ENCODE data around the gene CCM2.

The CCM2 gene

DNA sequence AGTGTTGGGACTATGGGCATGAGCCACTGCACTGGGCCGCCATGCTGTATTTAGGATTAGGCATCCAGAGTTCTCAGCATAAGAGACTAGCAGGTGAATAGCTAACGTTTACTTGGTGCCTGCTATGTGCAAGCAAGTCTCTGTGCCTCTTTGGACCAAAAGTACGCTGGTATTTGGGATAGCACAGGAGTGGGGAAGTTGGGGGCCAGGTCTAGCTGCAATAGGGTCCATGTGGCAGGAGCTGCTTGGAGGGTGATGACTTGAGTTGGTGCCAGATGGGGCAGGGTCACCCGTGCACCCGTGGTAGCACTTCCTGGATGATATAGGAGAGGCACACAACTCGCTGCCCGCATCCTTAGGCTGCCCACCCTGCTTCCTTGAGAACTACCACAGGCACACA, 66.4 kb downstream of the CCM2 start:
- DNase-seq (ENCODE audit: low read depth): no peak

DNA sequence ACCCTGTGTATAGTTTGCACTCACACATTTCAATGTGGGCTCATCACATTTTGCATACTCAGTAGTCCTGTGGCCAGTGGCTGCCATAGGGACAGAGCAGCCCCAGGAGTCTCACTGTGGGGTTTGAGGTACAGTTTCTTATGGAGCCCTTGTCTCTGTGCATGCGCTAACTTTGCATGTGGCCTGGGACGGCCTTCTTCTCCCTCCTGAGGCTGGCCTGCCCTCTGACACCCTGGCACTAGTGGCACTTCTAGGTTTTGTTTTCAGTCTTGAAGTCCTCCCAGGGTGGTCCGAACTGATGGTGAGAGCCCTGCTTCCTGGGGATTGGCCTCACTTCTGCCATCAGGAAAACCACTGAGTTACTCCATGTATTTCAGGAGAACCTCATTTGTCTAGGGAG, 67.6 kb downstream of the CCM2 start:
- no peak for DNase-seq (ENCODE audit: low read depth)

GRCh38 chr7:45068236-45069023, 68.4 kb downstream of the CCM2 start:
- no peak for DNase-seq (ENCODE audit: low read depth)

DNA sequence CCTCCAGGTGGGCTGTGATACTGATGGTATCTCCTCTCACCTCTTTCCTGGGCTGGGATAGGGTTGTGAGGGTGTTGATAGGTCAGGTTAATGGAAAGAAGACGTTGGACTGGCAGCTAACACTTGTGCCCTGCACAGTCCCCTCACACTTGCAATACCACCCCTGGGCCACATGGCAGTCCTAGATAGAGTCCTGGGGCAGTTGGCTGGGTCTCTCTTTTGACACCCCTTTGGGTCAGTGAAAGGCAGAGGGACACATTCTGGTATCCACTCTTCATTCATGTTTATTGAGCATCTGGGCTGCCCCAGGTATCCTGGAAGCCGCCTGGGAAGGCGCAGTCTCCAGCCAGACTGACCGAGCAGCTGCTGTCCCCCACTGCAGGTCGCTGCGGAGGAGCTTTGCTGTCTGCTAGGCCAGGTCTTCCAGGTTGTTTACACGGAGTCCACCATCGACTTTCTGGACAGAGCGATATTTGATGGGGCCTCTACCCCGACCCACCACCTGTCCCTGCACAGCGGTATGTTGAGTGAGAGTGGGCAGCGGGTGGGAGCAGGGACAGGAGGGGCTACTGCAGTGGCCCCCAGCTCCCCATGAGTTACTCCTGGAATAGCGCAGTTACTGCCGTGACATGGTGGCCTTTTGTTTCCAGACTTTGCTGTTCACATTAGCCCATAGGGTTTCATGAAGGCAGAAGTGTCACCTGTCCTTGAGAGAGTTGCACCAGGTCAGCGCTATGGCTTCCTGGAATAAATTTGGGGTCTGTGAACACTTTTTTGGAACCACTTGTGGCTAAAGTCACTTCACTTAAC, 69.6 kb downstream of the CCM2 start:
- DNase-seq (ENCODE audit: low read depth): no peak

GRCh38 chr7:45070254-45070642, 70.2 kb downstream of the CCM2 start:
- DNase-seq (ENCODE audit: low read depth): no peak

- DNase-seq (ENCODE audit: low read depth): no peak
These were observed 71.5 kb downstream of the CCM2 start for GRCh38 chr7:45071528-45071927.

DNA sequence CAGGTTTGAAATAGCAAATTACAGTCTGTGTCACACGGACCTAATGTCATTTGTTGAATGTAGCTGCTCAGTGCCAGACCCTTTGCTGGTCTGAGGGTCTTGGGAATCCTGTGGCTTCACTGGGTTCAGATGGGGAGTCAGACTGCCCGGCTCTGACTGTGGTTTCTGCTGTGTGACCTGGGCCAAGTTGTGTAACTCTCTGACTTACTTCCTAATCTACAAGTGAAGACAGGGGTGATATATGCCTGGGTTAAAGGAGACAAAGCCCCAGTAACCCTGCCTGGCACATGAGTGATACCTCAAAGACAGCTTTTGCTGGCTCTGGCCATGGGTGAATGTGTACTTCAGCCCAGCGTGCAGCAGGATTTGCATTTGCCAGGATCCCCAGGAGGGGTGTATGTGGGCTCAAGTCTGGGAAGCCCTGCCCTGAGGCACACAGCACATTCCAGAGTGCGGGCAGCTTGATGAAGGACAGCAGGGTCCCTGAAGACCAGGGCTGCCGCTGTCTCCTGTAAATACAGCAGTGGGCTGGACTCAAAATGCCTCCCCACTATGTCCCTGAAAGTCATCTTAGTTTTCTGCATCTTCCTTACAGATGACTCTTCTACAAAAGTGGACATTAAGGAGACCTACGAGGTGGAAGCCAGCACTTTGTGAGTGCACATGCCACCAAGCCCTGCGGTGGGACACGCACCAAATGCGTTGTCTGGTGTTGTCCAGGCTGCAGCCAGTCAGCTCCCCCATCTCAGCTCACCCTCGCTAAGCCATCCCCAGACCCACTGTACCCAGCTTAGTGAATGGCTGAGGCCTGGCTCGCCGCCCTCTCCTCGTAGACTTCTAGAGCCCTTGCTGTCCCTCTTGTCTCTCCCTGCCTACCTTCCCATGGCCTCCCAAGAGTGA, 72.4 kb downstream of the CCM2 start:
- no peak for DNase-seq (ENCODE audit: low read depth)

DNA sequence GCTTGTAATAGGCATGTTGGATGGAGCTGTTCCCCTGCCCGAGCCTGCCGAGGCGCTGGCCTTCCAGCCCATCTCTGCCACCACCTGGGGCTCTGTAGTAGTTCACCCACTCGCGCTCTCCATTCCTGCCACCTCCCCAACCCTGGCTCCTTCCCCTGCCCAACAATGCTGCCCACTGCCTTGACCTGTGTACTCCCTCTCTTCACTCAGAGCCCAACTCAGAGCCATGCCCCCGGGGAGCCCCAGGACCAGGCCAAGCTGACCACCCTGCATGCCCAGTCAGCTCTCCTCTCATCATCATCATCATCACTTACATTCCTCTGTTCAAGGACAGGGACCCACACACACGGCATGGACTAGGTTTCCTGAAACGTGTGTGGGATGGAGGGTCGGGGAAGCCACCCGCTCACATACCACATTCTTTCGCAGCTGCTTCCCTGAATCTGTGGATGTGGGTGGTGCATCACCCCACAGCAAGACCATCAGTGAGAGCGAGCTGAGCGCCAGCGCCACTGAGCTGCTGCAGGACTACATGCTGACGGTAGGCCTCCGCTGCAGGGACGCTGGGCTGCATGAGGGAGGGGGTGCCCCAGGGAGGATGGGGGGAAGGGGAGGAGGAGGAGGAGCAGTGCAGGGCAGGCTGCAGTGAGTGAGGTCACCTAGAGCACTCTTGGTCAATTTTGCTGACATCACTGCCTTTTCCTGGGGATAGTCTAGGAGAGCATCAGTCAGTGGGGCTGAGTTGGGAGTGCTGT, 73.2 kb downstream of the CCM2 start:
- no peak for DNase-seq (ENCODE audit: low read depth)

DNA sequence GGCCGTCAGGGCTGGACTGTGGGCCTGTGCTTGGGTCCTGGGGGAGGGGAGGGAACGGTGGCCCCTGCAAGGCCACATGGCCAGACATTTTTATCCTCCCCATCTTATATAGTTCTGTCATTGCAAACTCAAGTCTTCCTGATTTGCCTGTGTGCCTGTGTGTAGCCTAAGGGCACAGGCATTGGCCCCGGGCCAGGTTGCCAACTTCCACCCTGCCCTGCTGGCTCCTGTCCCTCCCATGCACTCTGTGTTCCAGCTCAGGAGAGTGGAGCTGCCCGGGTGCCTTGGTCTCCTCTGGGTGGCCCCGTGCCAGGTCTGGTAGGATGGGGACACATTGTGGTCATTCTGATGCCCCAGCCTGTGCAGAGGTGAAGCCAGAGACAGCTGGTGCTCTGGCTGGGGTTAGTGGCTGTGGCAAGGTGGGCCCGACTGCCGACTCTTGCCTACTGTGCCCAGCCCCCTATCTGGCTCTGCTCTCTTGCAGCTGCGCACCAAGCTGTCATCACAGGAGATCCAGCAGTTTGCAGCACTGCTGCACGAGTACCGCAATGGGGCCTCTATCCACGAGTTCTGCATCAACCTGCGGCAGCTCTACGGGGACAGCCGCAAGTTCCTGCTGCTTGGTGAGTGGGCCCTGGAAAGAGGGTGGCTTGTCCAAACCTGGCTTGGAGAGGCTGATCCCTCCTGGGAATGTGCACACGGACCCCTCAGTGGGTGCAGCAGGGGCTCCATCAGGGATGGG, 74.0 kb downstream of the CCM2 start:
- no peak for DNase-seq (ENCODE audit: low read depth)

DNA sequence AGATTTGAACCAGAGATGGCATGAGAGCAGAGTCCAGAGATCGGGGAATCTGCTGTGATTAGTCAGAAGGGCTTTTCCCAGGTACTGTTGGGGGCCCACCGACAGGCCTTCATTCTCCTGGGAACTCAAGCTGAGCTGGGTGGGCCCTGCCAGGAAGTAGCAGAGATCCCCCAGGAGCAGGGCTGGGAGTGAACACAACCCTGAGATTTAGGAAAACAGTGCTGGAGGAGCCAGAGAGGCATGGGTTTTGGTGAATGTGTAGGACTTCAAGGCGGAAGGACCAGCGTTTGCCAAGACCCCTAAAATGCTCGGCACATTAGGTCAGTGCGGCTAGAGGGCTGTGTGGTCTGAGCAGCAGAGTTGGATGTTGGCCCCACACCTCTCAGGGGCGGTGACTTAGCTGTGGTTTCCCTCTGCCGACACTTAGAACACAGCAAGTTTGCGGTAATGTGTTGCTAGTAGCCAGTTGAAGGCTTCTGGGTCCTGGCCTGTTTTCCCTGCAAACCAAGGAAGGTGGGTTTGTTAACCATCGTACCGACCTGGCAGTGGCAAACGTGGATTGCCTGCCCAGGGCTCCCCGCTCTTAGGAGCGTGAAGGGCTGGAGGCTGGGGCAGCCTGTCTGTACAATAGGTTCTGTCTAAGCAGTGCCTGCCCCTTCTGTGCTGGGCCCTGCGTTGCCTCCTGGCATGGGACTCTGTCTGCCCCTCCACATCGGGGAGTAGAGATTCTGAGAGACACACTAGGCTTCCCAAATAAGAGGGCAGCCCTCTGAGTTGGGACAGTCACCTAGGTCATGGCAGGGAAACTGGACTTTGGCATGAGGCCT, 74.7 kb downstream of the CCM2 start:
- DNase-seq (ENCODE audit: low read depth): no peak

DNA sequence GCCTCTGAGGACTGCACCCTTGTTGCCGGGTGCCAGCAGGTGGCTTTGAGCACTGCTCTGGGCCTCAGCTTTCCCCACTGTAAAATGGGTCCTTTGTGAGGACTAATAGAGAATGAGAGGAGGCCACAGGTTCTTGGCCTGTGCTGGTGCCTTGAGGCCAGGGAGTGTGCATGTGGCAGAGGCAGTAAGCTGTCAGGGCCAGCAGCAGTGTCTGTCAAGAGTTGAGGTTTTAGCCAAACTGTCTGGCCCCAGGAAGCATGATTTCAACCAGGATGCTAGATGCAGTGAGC, 75.3 kb downstream of the CCM2 start:
- DNase-seq (ENCODE audit: low read depth): no peak

GRCh38 chr7:45075871-45076796, 76.1 kb downstream of the CCM2 start:
- DNase-seq (ENCODE audit: low read depth): no peak

DNA sequence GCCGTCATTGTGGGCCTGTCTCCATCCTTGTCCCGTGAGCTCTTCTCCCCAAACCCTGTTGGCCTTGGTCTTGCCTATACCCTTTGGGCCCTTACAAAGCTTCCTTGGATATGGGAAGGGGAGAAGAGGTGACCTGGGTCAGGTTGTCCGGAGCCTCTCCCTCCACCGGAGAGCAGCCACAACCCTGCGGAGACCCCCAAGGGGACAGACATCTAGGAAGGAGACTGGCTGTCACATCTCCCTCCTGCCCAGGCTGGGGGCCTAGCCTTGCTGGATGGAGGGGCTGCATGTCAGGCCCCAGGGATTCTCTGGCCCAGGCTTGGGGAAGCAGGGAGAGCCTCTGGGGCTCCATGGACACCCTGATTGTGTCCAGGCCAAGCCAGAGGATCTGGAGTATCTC, 76.9 kb downstream of the CCM2 start:
- DNase-seq (ENCODE audit: low read depth): no peak

DNA sequence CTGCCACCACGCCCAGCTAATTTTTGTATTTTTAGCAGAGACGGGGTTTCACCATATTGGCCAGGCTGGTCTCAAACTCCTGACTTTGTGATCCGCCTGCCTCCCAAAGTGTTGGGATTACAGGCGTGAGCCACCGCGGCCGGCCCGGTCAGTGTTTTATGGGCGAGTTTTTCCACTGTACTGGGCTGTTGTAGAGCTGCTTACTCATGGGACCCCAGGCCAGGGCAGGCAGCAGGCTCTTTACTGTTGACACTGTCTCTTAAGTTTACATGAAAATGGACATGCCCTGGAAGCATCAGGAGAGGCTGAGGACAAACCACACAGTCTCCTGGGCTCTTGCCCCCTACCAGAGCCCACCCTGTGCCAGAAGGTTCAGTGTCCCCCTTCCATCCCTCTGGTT, 77.6 kb downstream of the CCM2 start:
- no peak for DNase-seq (ENCODE audit: low read depth)

DNA sequence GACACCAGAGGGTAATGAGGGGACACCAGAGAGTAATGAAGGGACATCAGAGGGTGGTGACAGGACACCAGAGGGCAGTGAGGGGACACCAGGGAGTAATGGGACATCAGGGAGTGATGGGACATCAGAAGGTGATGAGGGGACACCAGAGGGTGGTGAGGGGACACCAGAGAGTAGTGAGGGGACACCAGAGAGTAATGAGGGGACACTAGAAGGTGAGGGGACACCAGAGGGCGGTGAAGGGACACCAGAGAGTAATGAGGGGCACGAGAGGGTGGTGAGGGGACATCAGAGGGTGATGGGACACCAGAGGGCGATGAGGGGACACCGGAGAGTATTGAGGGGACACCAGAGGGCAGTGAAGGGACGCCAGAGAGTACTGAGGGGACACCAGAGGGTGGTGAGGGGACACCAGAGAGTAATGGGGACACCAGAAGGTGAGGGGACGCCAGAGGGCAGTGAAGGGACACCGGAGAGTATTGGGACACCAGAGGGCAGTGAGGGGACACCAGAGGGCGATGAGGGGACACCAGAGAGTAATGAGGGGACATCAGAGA, 78.2 kb downstream of the CCM2 start:
- DNase-seq (ENCODE audit: low read depth): no peak

GRCh38 chr7:45080265-45080957, 80.4 kb downstream of the CCM2 start:
- no peak for DNase-seq (ENCODE audit: low read depth)

DNA sequence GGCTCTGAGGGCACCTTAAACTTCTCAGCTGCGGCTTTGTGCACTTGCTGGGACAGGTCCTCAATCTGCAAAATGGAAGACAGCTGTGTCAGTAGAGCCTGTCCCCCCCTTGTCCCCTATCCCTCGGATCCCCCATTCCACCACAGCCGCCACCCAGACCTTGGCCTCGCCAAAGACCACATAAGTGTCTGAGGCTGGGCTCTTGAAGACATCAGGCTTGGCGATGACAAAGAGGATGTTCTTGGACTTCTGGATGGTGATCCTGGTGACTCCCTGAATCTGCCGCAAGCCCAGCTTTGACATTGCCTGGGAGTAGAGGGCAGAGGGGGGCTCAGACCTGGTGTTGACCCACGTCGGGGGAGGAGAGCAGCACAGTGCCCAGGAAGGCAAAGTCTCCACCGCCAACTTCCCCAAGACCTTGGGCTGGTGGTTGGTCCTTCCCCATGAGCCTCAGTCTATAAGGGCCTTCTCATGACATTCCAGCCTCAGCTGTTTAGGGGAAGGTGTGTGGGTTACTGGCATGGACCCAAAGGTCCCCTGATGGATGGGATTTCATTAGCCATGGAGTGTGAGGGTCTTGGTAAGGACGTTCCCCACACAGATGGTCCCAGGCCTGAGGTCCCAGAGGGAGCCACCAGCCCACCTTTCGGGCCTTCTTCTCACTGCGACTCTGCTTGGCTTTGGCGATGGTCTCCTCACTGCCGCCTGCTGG, 81.1 kb downstream of the CCM2 start:
- DNase-seq (ENCODE audit: low read depth): no peak

GRCh38 chr7:45081670-45081974, 81.6 kb downstream of the CCM2 start:
- DNase-seq (ENCODE audit: low read depth): no peak
